Ishikawa (cell line): ENCODE data around the gene BMP6.

Source experiments
- CEBPB ChIP-seq: IDR thresholded peaks from 2 replicates; pipeline ENCODE4 v1.6.1; 2012
- EGR1 ChIP-seq: IDR thresholded peaks from 2 replicates; pipeline ENCODE4 v1.6.1; 2012
- EP300 ChIP-seq: IDR thresholded peaks from 2 replicates; pipeline ENCODE4 v1.6.1; 2012; ENCODE audit warnings: borderline replicate concordance
- RAD21 ChIP-seq: IDR thresholded peaks from 2 replicates; pipeline ENCODE4 v1.6.1; 2012; ENCODE audit warnings: low read depth
- TAF1 ChIP-seq: IDR thresholded peaks from 2 replicates; pipeline ENCODE4 v1.6.1; 2012; ENCODE audit warnings: low read depth, mild to moderate bottlenecking
- TEAD4 ChIP-seq: IDR thresholded peaks from 2 replicates; pipeline ENCODE4 v1.6.1; 2012
- YY1 ChIP-seq: IDR thresholded peaks from 2 replicates; pipeline ENCODE4 v1.6.1; 2012; ENCODE audit warnings: low read depth
- ZBTB7A ChIP-seq: IDR thresholded peaks from 2 replicates; pipeline ENCODE4 v1.6.1; 2012; ENCODE audit warnings: low read depth
- TF ChIP-seq, protein P1 (sequence below): IDR thresholded peaks from 2 replicates; pipeline ENCODE4 v1.6.1; 2012
- TF ChIP-seq, protein P2 (sequence below): IDR thresholded peaks from 2 replicates; pipeline ENCODE4 v1.6.1; 2012; ENCODE audit warnings: low read depth, mild to moderate bottlenecking
- TF ChIP-seq, protein P3 (sequence below): IDR thresholded peaks from 2 replicates; pipeline ENCODE4 v1.6.1; 2012

DNA sequence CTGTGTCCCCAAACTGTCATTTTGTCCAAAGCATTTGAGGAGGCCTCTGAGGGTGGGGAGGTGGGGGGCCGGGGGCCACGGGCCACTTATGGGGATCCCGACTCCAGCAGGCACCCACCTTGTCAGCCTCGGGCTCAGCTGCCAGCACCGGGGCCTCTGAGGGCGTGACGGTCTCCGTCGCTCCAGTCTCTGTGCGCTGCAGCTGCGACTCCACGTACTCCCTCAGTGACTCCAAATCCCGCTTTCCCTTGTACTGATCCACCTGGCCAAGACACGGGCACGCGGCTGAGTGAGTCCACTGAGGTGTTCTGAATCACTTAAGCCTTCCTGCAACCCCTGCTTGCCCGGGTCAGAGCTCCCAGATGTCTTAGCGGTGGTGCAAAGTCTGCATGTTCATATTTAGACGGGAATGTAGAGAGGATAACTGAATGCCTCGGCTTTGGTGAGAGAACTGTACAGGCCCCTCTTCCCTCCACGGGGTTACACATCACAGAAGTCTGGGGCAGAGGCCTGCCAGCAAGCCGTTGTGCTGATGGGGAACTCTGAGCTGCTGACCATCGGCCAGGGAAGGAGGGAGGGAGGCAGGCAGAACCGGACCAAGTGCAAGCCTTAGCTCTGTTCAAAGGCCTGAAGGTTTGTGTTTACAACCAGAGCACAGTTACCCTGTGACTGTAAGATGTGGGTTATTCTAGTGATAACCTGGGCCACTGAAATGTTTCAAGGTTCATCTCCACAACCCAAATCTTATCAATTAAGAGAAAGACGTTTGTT, 162.9 kb downstream of the BMP6 start:
- TF ChIP-seq, protein P1, sequence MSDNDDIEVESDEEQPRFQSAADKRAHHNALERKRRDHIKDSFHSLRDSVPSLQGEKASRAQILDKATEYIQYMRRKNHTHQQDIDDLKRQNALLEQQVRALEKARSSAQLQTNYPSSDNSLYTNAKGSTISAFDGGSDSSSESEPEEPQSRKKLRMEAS, result no peak
- TF ChIP-seq TAF1 (no peak), RAD21 (no peak), YY1 (no peak), CEBPB (no peak), ZBTB7A (no peak), TEAD4 (no peak), EP300 (no peak), EGR1 (no peak)
- TF ChIP-seq, protein P2, sequence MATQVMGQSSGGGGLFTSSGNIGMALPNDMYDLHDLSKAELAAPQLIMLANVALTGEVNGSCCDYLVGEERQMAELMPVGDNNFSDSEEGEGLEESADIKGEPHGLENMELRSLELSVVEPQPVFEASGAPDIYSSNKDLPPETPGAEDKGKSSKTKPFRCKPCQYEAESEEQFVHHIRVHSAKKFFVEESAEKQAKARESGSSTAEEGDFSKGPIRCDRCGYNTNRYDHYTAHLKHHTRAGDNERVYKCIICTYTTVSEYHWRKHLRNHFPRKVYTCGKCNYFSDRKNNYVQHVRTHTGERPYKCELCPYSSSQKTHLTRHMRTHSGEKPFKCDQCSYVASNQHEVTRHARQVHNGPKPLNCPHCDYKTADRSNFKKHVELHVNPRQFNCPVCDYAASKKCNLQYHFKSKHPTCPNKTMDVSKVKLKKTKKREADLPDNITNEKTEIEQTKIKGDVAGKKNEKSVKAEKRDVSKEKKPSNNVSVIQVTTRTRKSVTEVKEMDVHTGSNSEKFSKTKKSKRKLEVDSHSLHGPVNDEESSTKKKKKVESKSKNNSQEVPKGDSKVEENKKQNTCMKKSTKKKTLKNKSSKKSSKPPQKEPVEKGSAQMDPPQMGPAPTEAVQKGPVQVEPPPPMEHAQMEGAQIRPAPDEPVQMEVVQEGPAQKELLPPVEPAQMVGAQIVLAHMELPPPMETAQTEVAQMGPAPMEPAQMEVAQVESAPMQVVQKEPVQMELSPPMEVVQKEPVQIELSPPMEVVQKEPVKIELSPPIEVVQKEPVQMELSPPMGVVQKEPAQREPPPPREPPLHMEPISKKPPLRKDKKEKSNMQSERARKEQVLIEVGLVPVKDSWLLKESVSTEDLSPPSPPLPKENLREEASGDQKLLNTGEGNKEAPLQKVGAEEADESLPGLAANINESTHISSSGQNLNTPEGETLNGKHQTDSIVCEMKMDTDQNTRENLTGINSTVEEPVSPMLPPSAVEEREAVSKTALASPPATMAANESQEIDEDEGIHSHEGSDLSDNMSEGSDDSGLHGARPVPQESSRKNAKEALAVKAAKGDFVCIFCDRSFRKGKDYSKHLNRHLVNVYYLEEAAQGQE, result no peak
- TF ChIP-seq, protein P3, sequence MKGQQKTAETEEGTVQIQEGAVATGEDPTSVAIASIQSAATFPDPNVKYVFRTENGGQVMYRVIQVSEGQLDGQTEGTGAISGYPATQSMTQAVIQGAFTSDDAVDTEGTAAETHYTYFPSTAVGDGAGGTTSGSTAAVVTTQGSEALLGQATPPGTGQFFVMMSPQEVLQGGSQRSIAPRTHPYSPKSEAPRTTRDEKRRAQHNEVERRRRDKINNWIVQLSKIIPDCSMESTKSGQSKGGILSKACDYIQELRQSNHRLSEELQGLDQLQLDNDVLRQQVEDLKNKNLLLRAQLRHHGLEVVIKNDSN, result no peak
